SK-N-SH treated with all-trans-retinoic acid at 6 μM for 48 hours (cell line): ENCODE data around the gene NRF1.

Source experiments
- ATAC-seq: fragments of 200-7000 bp; cut with Tn5 transposase; 3 replicates; pipeline ENCODE4 v1.9.1; 2020; ENCODE audit warnings: mild to moderate bottlenecking, moderate library complexity
- ARNTL ChIP-seq: fragments of 450-650 bp; formaldehyde crosslinking; IDR thresholded peaks from 2 replicates; pipeline ENCODE4 v1.5.0; 2020; ENCODE audit warnings: low read depth, mild to moderate bottlenecking, moderate library complexity, borderline replicate concordance
- BACH2 ChIP-seq: fragments of 250-450 bp; sonication (Bioruptor Pico); IDR thresholded peaks from 2 replicates; pipeline ENCODE4 v1.9.0; 2021; ENCODE audit warnings: mild to moderate bottlenecking, borderline replicate concordance
- CSRNP3 ChIP-seq: fragments of 250-450 bp; sonication (Bioruptor Pico); IDR thresholded peaks from 2 replicates; pipeline ENCODE4 v1.5.1; 2021; ENCODE audit warnings: mild to moderate bottlenecking, moderate library complexity
- GLIS3 ChIP-seq: fragments of 250-450 bp; sonication (Bioruptor Pico); IDR thresholded peaks from 2 replicates; pipeline ENCODE4 v1.5.0; 2020; ENCODE audit warnings: mild to moderate bottlenecking, moderate library complexity
- ISL1 ChIP-seq: fragments of 250-450 bp; sonication (Bioruptor Pico); IDR thresholded peaks from 2 replicates; pipeline ENCODE4 v2.1.2; 2022; ENCODE audit warnings: mild to moderate bottlenecking, moderate library complexity
- OSR1 ChIP-seq: fragments of 250-450 bp; sonication (Bioruptor Pico); IDR thresholded peaks from 2 replicates; pipeline ENCODE4 v1.8.0; 2022; ENCODE audit warnings: moderate library complexity, mild to moderate bottlenecking, inconsistent platforms
- POU6F1 ChIP-seq: fragments of 250-450 bp; sonication (Bioruptor Pico); IDR thresholded peaks from 2 replicates; pipeline ENCODE4 v1.8.0; 2021; ENCODE audit warnings: low read depth, mild to moderate bottlenecking, moderate library complexity, borderline replicate concordance
- PPARA ChIP-seq: fragments of 250-450 bp; sonication (Bioruptor Pico); IDR thresholded peaks from 2 replicates; pipeline ENCODE4 v1.5.0; 2020; ENCODE audit warnings: mild to moderate bottlenecking, borderline replicate concordance
- RARB ChIP-seq: fragments of 250-450 bp; sonication (Bioruptor Pico); IDR thresholded peaks from 2 replicates; pipeline ENCODE4 v1.8.0; 2021; ENCODE audit warnings: mild to moderate bottlenecking, moderate library complexity
- SNAI2 ChIP-seq: fragments of 250-450 bp; sonication (Bioruptor Pico); IDR thresholded peaks from 2 replicates; pipeline ENCODE4 v1.5.0; 2020; ENCODE audit warnings: mild to moderate bottlenecking, moderate library complexity
- TCF4 ChIP-seq: fragments of 250-450 bp; sonication (Bioruptor Pico); IDR thresholded peaks from 2 replicates; pipeline ENCODE4 v1.8.0; 2021; ENCODE audit warnings: mild to moderate bottlenecking, moderate library complexity, borderline replicate concordance
- ZC3H10 ChIP-seq: fragments of 250-450 bp; sonication (Bioruptor Pico); IDR thresholded peaks from 2 replicates; pipeline ENCODE4 v1.5.1; 2021; ENCODE audit warnings: mild to moderate bottlenecking, moderate library complexity
- ZFP3 ChIP-seq: fragments of 250-450 bp; sonication (Bioruptor Pico); IDR thresholded peaks from 2 replicates; pipeline ENCODE4 v1.5.0; 2020; ENCODE audit warnings: mild to moderate bottlenecking, moderate library complexity
- ZFP30 ChIP-seq: fragments of 450-650 bp; formaldehyde crosslinking; IDR thresholded peaks from 2 replicates; pipeline ENCODE4 v1.5.0; 2022; ENCODE audit warnings: mild to moderate bottlenecking, moderate library complexity
- ZNF565 ChIP-seq: fragments of 450-650 bp; formaldehyde crosslinking; conservative IDR thresholded peaks from 2 replicates; pipeline ENCODE4 v1.5.0; 2020; ENCODE audit warnings: low read depth, mild to moderate bottlenecking, moderate library complexity
- ZNF70 ChIP-seq: fragments of 450-650 bp; formaldehyde crosslinking; IDR thresholded peaks from 2 replicates; pipeline ENCODE4 v1.5.0; 2020; ENCODE audit warnings: mild to moderate bottlenecking, moderate library complexity
- ZNF8 ChIP-seq: fragments of 450-650 bp; formaldehyde crosslinking; IDR thresholded peaks from 2 replicates; pipeline ENCODE4 v1.5.0; 2020; ENCODE audit warnings: mild to moderate bottlenecking, moderate library complexity
- TF ChIP-seq, protein P1 (sequence below): fragments of 250-450 bp; sonication (Bioruptor Pico); IDR thresholded peaks from 2 replicates; pipeline ENCODE4 v1.5.0; 2020; ENCODE audit warnings: mild to moderate bottlenecking, moderate library complexity
- TF ChIP-seq, protein P2 (sequence below): fragments of 250-450 bp; sonication (Bioruptor Pico); IDR thresholded peaks from 2 replicates; pipeline ENCODE4 v1.8.0; 2020; ENCODE audit warnings: mild to moderate bottlenecking, moderate library complexity, borderline replicate concordance

Gene NRF1

GRCh38 chr7:129686063-129686462 lies 74.5 kb downstream of the NRF1 start:
- no peak for TF ChIP-seq ZNF8 (CRISPR knock-in tag)
- TF ChIP-seq, protein P1, sequence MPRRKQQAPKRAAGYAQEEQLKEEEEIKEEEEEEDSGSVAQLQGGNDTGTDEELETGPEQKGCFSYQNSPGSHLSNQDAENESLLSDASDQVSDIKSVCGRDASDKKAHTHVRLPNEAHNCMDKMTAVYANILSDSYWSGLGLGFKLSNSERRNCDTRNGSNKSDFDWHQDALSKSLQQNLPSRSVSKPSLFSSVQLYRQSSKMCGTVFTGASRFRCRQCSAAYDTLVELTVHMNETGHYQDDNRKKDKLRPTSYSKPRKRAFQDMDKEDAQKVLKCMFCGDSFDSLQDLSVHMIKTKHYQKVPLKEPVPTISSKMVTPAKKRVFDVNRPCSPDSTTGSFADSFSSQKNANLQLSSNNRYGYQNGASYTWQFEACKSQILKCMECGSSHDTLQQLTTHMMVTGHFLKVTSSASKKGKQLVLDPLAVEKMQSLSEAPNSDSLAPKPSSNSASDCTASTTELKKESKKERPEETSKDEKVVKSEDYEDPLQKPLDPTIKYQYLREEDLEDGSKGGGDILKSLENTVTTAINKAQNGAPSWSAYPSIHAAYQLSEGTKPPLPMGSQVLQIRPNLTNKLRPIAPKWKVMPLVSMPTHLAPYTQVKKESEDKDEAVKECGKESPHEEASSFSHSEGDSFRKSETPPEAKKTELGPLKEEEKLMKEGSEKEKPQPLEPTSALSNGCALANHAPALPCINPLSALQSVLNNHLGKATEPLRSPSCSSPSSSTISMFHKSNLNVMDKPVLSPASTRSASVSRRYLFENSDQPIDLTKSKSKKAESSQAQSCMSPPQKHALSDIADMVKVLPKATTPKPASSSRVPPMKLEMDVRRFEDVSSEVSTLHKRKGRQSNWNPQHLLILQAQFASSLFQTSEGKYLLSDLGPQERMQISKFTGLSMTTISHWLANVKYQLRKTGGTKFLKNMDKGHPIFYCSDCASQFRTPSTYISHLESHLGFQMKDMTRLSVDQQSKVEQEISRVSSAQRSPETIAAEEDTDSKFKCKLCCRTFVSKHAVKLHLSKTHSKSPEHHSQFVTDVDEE (CRISPR knock-in tag), result no peak
- ATAC-seq, result no peak

DNA sequence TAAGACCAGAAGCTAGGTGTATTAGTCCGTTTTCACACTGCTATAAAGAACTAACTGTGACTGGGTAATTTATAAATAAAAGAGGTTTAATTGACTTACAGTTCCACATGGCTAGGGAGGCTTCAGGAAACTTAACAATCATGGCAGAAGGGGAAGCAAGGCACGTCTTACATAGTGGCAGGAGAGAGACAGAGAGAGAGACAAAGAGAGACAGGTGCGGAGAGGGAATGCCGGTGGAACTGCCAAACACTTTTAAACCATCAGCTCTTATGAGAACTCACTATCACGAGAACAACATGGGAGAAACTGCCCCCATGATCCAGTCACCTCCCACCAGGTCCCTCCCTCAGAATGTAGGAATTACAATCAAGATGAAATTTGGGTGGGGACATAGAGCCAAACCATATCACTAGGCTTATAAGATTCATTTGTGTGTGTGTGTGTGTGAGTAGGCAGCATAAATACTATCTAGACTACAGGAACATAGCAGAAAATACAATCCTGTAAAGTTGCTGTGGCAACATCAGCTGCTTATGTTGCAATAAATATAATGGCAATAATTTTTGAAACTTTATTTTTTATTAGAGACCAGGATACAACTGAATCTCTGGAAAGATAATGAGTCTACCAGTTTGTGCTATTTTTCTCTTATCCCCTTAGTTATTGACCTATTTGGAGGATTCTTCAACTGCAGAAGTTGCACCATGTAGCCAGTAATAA lies 77.1 kb downstream of the NRF1 start:
- ATAC-seq, result no peak
- TF ChIP-seq TCF4 (CRISPR knock-in tag) (no peak), ISL1 (CRISPR knock-in tag) (no peak), CSRNP3 (CRISPR knock-in tag) (no peak), BACH2 (CRISPR knock-in tag) (no peak), ZFP30 (no peak)
- TF ChIP-seq, all 23 proteins: peak for 0

- no peak for TF ChIP-seq CSRNP3 (CRISPR knock-in tag)
- no peak for TF ChIP-seq POU6F1
- TF ChIP-seq ARNTL (CRISPR knock-in tag), result no peak
- TF ChIP-seq SNAI2, result no peak
- TF ChIP-seq ZNF70 (CRISPR knock-in tag), result no peak
- no peak for TF ChIP-seq GLIS3 (CRISPR knock-in tag)
- no peak for TF ChIP-seq RARB (CRISPR knock-in tag)
- TF ChIP-seq ISL1 (CRISPR knock-in tag), result no peak
- no peak for TF ChIP-seq ZFP3 (CRISPR knock-in tag)
- TF ChIP-seq ZNF565 (CRISPR knock-in tag), result no peak
- ATAC-seq, result no peak
Measured at GRCh38 chr7:129689995-129690581, 78.6 kb downstream of the NRF1 start.

- ATAC-seq, result no peak
- TF ChIP-seq ZC3H10 (CRISPR knock-in tag) (no peak), ZNF8 (CRISPR knock-in tag) (no peak), RARB (CRISPR knock-in tag) (no peak), ZNF70 (CRISPR knock-in tag) (no peak), POU6F1 (no peak), ISL1 (CRISPR knock-in tag) (no peak), PPARA (no peak), ARNTL (CRISPR knock-in tag) (no peak), TCF4 (CRISPR knock-in tag) (no peak), ZFP30 (no peak), ZFP3 (CRISPR knock-in tag) (no peak), OSR1 (CRISPR knock-in tag) (no peak)
- TF ChIP-seq, protein P2, sequence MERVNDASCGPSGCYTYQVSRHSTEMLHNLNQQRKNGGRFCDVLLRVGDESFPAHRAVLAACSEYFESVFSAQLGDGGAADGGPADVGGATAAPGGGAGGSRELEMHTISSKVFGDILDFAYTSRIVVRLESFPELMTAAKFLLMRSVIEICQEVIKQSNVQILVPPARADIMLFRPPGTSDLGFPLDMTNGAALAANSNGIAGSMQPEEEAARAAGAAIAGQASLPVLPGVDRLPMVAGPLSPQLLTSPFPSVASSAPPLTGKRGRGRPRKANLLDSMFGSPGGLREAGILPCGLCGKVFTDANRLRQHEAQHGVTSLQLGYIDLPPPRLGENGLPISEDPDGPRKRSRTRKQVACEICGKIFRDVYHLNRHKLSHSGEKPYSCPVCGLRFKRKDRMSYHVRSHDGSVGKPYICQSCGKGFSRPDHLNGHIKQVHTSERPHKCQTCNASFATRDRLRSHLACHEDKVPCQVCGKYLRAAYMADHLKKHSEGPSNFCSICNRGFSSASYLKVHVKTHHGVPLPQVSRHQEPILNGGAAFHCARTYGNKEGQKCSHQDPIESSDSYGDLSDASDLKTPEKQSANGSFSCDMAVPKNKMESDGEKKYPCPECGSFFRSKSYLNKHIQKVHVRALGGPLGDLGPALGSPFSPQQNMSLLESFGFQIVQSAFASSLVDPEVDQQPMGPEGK (CRISPR knock-in tag), result no peak
- TF ChIP-seq, protein P1 (CRISPR knock-in tag), result no peak
Measured at GRCh38 chr7:129690701-129691100, 79.2 kb downstream of the NRF1 start.
